Loucy (cell line): ENCODE data around the gene PEAK1.
A peak's percentile ranks its signal among the peaks of the same experiment; 100 is the strongest.

ENCODE experiments used
- H2AFZ ChIP-seq: fragments of 200-600 bp; sonication (generic); 2 replicates; pipeline ENCODE4 v1.6.0; 2016; ENCODE audit warnings: antibody characterized with exemption, mild to moderate bottlenecking, low read length, moderate library complexity
- H3F3A ChIP-seq: fragments of 200-600 bp; 2 replicates; pipeline ENCODE4 v1.6.0; 2016; ENCODE audit warnings: antibody characterized with exemption, low read depth, mild to moderate bottlenecking
- H3K27me3 ChIP-seq: fragments of 200-600 bp; sonication (generic); 2 replicates; pipeline ENCODE4 v1.6.1; 2014; ENCODE audit warnings: low read length, mild to moderate bottlenecking; ENCODE audit not compliant: insufficient read depth, poor library complexity, severe bottlenecking
- H3K36me3 ChIP-seq: fragments of 200-600 bp; sonication (generic); 2 replicates; pipeline ENCODE4 v1.6.1; 2016; ENCODE audit warnings: low read length; ENCODE audit not compliant: insufficient read depth
- H3K4me1 ChIP-seq: fragments of 200-600 bp; sonication (generic); 2 replicates; pipeline ENCODE4 v1.5.1; 2014; ENCODE audit warnings: low read length, mild to moderate bottlenecking; ENCODE audit not compliant: insufficient read depth, poor library complexity, severe bottlenecking
- H3K4me2 ChIP-seq: fragments of 200-600 bp; sonication (generic); 2 replicates; pipeline ENCODE4 v1.6.0; 2014; ENCODE audit warnings: antibody characterized with exemption, low read length, low read depth, mild to moderate bottlenecking; ENCODE audit not compliant: poor library complexity, severe bottlenecking
- H3K4me3 ChIP-seq: fragments of 200-600 bp; sonication (generic); 2 replicates; pipeline ENCODE4 v1.5.1; 2014; ENCODE audit warnings: low read length, mild to moderate bottlenecking, mixed read lengths; ENCODE audit not compliant: poor library complexity, severe bottlenecking
- H3K79me2 ChIP-seq: fragments of 200-600 bp; sonication (generic); 2 replicates; pipeline ENCODE4 v1.6.1; 2014; ENCODE audit warnings: low read length; ENCODE audit not compliant: insufficient read depth
- H3K9ac ChIP-seq: fragments of 200-600 bp; sonication (generic); 2 replicates; pipeline ENCODE4 v1.6.0; 2014; ENCODE audit warnings: mild to moderate bottlenecking, low read depth, low read length, moderate library complexity; ENCODE audit not compliant: poor library complexity, severe bottlenecking
- H3K9me2 ChIP-seq: fragments of 200-600 bp; sonication (generic); replicated peaks from 2 replicates; pipeline ENCODE4 v1.6.1; 2016; ENCODE audit warnings: low read depth, low read length, mixed read lengths
- H3K9me3 ChIP-seq: fragments of 200-600 bp; sonication (generic); 2 replicates; pipeline ENCODE4 v1.6.1; 2014; ENCODE audit warnings: mild to moderate bottlenecking, antibody characterized with exemption, low read length, low read depth; ENCODE audit not compliant: insufficient read depth
- H4K20me1 ChIP-seq: fragments of 200-600 bp; sonication (generic); 2 replicates; pipeline ENCODE4 v1.6.0; 2014; ENCODE audit warnings: antibody characterized with exemption, low read length, mild to moderate bottlenecking; ENCODE audit not compliant: insufficient read depth, poor library complexity, severe bottlenecking
- EZH2phosphoT487 ChIP-seq: fragments of 200-600 bp; IDR thresholded peaks from 2 replicates; pipeline ENCODE4 v1.6.1; 2018; ENCODE audit warnings: antibody characterized with exemption, mild to moderate bottlenecking, moderate library complexity, borderline replicate concordance
- TF ChIP-seq, protein P1 (sequence below): fragments of 200-600 bp; sonication (generic); conservative IDR thresholded peaks from 2 replicates; pipeline ENCODE4 v1.5.1; 2014; ENCODE audit warnings: mild to moderate bottlenecking, antibody characterized with exemption, low read length

PEAK1 gene

DNA sequence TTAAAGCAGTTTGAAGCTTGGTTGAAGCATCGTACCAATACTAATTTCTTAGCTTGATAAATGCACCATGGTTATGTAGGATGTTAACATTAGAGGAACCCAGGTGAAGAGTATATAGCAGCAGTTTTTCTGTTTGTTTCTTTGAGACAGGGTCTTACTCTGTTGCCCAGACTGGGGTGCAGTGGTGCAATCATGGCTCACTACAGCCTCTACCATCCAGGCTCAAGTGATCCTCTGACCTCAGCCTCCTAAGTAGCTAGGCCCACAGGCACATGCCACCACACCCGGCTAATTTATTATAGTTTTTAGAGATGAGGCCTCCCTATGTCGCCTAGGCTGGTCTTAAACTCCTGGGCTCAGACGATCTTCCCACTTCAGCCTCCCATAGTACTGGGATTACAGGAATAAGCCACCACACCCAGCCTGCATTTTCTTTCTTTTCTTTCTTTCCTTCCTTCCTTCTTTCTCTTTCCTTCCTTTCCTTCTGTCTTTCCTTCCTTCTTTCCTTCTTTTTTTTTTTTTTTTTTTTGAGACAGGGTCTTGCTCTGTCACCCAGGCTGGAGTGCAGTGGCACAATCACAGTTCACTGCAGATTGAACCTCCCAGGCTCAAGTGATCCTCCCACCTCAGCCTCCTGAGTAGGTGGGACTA lies 6.1 kb downstream of the PEAK1 start:
- Histone ChIP-seq H3K79me2 (peaks cover 85% of the 10 kb centered on the region), H3K9me3 (no peaks in the 10 kb centered on the region), H4K20me1 (peaks cover 20% of the 10 kb centered on the region), H3K4me1 (peaks cover 68% of the 10 kb centered on the region), H3F3A (no peaks in the 10 kb centered on the region), H3K9me2 (no peaks in the 10 kb centered on the region), H3K27me3 (no peaks in the 10 kb centered on the region), H3K4me3 (no peak overlapping the region), H3K9ac (no peak overlapping the region), H2AFZ (no peak overlapping the region), H3K36me3 (no peaks in the 10 kb centered on the region), H3K4me2 (peak overlapping the region; percentile 19)
- TF ChIP-seq EZH2phosphoT487 = no peak
- TF ChIP-seq, protein P1, sequence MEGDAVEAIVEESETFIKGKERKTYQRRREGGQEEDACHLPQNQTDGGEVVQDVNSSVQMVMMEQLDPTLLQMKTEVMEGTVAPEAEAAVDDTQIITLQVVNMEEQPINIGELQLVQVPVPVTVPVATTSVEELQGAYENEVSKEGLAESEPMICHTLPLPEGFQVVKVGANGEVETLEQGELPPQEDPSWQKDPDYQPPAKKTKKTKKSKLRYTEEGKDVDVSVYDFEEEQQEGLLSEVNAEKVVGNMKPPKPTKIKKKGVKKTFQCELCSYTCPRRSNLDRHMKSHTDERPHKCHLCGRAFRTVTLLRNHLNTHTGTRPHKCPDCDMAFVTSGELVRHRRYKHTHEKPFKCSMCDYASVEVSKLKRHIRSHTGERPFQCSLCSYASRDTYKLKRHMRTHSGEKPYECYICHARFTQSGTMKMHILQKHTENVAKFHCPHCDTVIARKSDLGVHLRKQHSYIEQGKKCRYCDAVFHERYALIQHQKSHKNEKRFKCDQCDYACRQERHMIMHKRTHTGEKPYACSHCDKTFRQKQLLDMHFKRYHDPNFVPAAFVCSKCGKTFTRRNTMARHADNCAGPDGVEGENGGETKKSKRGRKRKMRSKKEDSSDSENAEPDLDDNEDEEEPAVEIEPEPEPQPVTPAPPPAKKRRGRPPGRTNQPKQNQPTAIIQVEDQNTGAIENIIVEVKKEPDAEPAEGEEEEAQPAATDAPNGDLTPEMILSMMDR = no peak

DNA sequence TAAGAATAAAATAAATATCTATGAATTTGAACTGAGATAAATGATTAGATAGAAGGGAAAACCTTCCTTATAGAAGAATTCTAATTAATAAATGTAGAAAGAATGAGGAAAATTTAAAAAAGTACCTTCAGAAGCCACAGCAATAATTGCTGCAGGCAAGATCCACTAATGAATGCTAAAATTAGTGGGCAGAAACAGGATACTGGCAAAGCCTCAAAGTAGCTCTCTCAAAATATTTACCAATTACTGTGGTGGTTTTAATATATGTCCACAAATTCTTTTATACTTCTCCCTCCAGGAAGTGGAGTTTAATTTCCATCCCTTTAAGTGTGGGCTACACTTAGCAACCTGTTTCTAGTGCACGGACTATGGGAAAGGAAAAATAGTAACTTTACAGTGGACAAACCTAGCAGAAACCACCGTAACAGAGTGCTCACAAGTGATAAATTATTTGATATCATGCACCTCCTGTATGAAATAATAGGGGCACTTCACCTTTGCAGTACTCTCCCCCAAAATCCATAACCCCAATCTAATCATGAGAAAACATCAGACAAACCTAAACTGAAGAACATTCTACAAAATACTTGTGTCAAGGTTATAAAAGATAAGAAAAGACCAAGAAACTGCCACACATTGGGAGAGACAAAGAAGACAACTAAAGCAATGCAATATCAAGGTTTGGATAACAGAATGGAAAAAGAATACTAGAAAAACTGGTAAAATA lies 6.8 kb downstream of the PEAK1 start:
- Histone ChIP-seq H3K27me3 (no peaks in the 10 kb centered on the region), H3K79me2 (peaks cover 82% of the 10 kb centered on the region), H3K4me2 (peak overlapping the region; percentile 19)

DNA sequence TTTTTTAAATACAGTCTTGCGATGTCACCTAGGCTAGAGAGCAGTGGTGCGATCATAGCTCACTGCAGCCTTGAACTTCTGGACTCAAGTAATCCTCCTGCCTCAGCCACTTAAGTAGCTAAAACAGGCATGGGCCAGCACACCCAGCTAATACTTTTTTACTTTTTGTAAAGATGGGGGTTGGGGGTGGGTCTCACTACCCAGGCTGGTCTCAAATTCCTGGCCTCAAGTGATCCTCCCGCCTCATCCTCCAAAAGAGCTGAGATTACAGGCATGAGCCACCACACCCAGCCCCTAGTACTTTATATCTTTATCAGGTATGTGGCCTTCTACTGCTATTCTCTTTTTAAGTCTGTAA lies 8.3 kb downstream of the PEAK1 start:
- Histone ChIP-seq H3K4me2 (no peak overlapping the region), H3K4me3 (no peak overlapping the region), H3F3A (no peaks in the 10 kb centered on the region), H4K20me1 (peaks cover 6% of the 10 kb centered on the region), H3K79me2 (peaks cover 76% of the 10 kb centered on the region), H2AFZ (no peak overlapping the region), H3K9ac (no peak overlapping the region), H3K4me1 (peaks cover 51% of the 10 kb centered on the region), H3K36me3 (no peaks in the 10 kb centered on the region), H3K27me3 (no peaks in the 10 kb centered on the region), H3K9me2 (no peaks in the 10 kb centered on the region), H3K9me3 (no peaks in the 10 kb centered on the region)
- TF ChIP-seq EZH2phosphoT487 = no peak
- TF ChIP-seq, protein P1 = no peak

More for the DNA sequence above, 6.8 kb downstream of the PEAK1 start:
- Histone ChIP-seq H3K4me1 (peaks cover 61% of the 10 kb centered on the region), H3F3A (no peaks in the 10 kb centered on the region), H3K9me3 (no peaks in the 10 kb centered on the region), H3K4me3 (no peak overlapping the region), H3K9ac (no peak overlapping the region), H3K36me3 (no peaks in the 10 kb centered on the region), H4K20me1 (peaks cover 13% of the 10 kb centered on the region), H2AFZ (no peak overlapping the region), H3K9me2 (no peaks in the 10 kb centered on the region)
- TF ChIP-seq EZH2phosphoT487 = no peak
- TF ChIP-seq, protein P1 = no peak
